ENCODE measurements around the gene KCNMA1. TPM values are rescaled to one million over a fixed set of nuclear protein-coding genes. Genes with fewer than 3 reads are reported as not detected.

Gene KCNMA1
- polyA plus RNA-seq, 1 of the 3 experiments (the other 2 are of a cell fraction) = 107 TPM

DNA sequence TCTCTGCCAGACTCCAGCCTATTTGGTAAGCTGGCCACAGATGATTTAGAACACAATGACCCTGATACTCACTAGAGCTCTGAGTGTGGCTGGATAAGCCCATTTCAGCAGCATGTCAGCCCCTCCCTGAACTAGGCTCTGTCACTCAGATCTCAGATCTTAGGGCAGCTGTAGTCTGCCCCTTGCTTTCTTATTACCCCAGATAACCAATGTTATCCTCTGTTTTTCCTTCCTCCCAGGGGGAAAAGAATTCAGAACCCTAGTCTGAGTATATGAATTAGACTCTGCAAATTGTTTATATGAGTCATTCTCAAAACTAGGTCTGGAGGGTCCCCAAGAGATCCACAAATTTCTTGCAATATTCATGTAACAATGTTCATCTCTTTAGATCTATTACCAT is 286.2 kb downstream of the KCNMA1 start:
- Histone ChIP-seq H3K9me3 (no peaks in the 10 kb centered on the region), H3F3A (replicated peaks; ENCODE audit: insufficient read depth) (peaks cover 31% of the 10 kb centered on the region), H3K4me2 (peak overlapping the region; percentile 47; the same call in 1 of the 2 replicates), H3K79me2 (ENCODE audit: insufficient read depth) (peaks cover 7% of the 10 kb centered on the region; the same call in 1 of the 2 replicates), H3K27me3 (ENCODE audit: insufficient read depth) (no peaks in the 10 kb centered on the region), H2AFZ (ENCODE audit: low read depth) (no peak overlapping the region; the same call in 1 of the 2 replicates), H3K9me2 (no peaks in the 10 kb centered on the region), H3K4me3 (ENCODE audit: low read depth in 2 of 2, low read length in 1 of 2) (no peak overlapping the region), H3K9ac (peak overlapping the region; percentile 62), H4K20me1 (ENCODE audit: insufficient read depth) (no peaks in the 10 kb centered on the region), H3K27ac (ENCODE audit: low read depth in 2 of 2, low read length in 1 of 2) (peak overlapping the region; percentile 58 to 94; a peak in 3 of 4 replicates), H3K4me1 (ENCODE audit: control insufficient read depth in 1 of 2, insufficient read depth in 2 of 2, low read depth in 1 of 2, low read length in 1 of 2) (peaks cover 4 to 16% of the 10 kb centered on the region in 2 experiments), H3K36me3 (replicated peaks in 1 of 2; ENCODE audit: control insufficient read depth in 1 of 2, insufficient read depth in 2 of 2, low read length in 1 of 2) (peaks cover 0 to 5% of the 10 kb centered on the region in 2 experiments)
- DNase-seq = no peak
- ChIA-PET POLR2A (no interaction called here), CTCF (interaction anchor here (0.6 to 1.2 kb wide), 2 partner anchors 165 to 178 kb away, joined by 3 read pairs; no protein-coding TSS in a partner anchor)
- TF ChIP-seq MEF2A (IDR thresholded peaks at IDR 0.05; ENCODE audit: borderline replicate concordance, low read depth) (no peak), FOXM1 (IDR thresholded peaks at IDR 0.05; ENCODE audit: low read depth) (no peak), FOSL2 (IDR thresholded peaks at IDR 0.05; ENCODE audit: borderline replicate concordance, low read depth) (peak; percentile 38; the same call in 1 of the 2 replicates), YY1 (IDR thresholded peaks at IDR 0.05; ENCODE audit: low read depth) (no peak), GABPA (IDR thresholded peaks at IDR 0.05; ENCODE audit: low read depth) (no peak), SMC3 (IDR thresholded peaks at IDR 0.05; ENCODE audit: low read depth, low read length) (no peak), CHD2 (IDR thresholded peaks at IDR 0.05; ENCODE audit: low read length, partially characterized antibody) (no peak), RFX5 (IDR thresholded peaks at IDR 0.05; ENCODE audit: low read length) (no peak), RCOR1 (IDR thresholded peaks at IDR 0.05; ENCODE audit: low read length) (no peak), EP300 (IDR thresholded peaks at IDR 0.05; ENCODE audit: borderline replicate concordance in 1 of 2, low read depth in 1 of 2, low read length in 1 of 2) (no peak), JUND (IDR thresholded peaks at IDR 0.05) (no peak), POLR2AphosphoS5 (IDR thresholded peaks at IDR 0.05; ENCODE audit: low read depth, low read length) (no peak), SIN3A (IDR thresholded peaks at IDR 0.05; ENCODE audit: borderline replicate concordance, low read depth, low read length) (no peak)
- TF ChIP-seq, protein P1, sequence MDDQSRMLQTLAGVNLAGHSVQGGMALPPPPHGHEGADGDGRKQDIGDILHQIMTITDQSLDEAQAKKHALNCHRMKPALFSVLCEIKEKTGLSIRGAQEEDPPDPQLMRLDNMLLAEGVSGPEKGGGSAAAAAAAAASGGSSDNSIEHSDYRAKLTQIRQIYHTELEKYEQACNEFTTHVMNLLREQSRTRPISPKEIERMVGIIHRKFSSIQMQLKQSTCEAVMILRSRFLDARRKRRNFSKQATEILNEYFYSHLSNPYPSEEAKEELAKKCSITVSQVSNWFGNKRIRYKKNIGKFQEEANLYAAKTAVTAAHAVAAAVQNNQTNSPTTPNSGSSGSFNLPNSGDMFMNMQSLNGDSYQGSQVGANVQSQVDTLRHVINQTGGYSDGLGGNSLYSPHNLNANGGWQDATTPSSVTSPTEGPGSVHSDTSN (IDR thresholded peaks at IDR 0.05) = 0 out of 2 replicates have a peak, but pooled peaks have one; percentile 7
- TF ChIP-seq, protein P2, sequence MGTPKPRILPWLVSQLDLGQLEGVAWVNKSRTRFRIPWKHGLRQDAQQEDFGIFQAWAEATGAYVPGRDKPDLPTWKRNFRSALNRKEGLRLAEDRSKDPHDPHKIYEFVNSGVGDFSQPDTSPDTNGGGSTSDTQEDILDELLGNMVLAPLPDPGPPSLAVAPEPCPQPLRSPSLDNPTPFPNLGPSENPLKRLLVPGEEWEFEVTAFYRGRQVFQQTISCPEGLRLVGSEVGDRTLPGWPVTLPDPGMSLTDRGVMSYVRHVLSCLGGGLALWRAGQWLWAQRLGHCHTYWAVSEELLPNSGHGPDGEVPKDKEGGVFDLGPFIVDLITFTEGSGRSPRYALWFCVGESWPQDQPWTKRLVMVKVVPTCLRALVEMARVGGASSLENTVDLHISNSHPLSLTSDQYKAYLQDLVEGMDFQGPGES (IDR thresholded peaks at IDR 0.05; ENCODE audit: low read depth, low read length) = no peak
- TF ChIP-seq, protein P3, sequence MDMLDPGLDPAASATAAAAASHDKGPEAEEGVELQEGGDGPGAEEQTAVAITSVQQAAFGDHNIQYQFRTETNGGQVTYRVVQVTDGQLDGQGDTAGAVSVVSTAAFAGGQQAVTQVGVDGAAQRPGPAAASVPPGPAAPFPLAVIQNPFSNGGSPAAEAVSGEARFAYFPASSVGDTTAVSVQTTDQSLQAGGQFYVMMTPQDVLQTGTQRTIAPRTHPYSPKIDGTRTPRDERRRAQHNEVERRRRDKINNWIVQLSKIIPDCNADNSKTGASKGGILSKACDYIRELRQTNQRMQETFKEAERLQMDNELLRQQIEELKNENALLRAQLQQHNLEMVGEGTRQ (IDR thresholded peaks at IDR 0.05; ENCODE audit: borderline replicate concordance, low read depth, low read length) = no peak
- TF ChIP-seq, protein P4, sequence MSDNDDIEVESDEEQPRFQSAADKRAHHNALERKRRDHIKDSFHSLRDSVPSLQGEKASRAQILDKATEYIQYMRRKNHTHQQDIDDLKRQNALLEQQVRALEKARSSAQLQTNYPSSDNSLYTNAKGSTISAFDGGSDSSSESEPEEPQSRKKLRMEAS (IDR thresholded peaks at IDR 0.05; ENCODE audit: low read depth) = no peak

All from SK-N-SH (cell line).